Suprapubic skin (tissue), 4 donors: ENCODE results near the gene OTUB1. TPM values are rescaled to one million over a fixed set of nuclear protein-coding genes. Genes with fewer than 3 reads are reported as not detected.
A peak's percentile ranks its signal among the peaks of the same experiment; 100 is the strongest.

Experiments
- DNase-seq, 2 donors: peaks; one replicate each; pipeline ENCODE4 v3.0.0-alpha.2; 2019; ENCODE audit warnings: low spot score in 2 of 2
- H3K27ac ChIP-seq: fragments of 200-600 bp; sonication (generic); one replicate; pipeline ENCODE4 v1.5.1; 2019
- H3K27me3 ChIP-seq: fragments of 200-600 bp; sonication (generic); one replicate; pipeline ENCODE4 v1.5.1; 2019
- H3K36me3 ChIP-seq: fragments of 200-600 bp; sonication (generic); one replicate; pipeline ENCODE4 v1.5.1; 2019
- H3K4me1 ChIP-seq: fragments of 200-600 bp; sonication (generic); one replicate; pipeline ENCODE4 v1.5.1; 2019
- H3K4me3 ChIP-seq: fragments of 200-600 bp; sonication (generic); one replicate; pipeline ENCODE4 v1.5.1; 2019; ENCODE audit warnings: mild to moderate bottlenecking
- H3K9me3 ChIP-seq: fragments of 200-600 bp; sonication (generic); one replicate; pipeline ENCODE4 v1.5.1; 2019
- CTCF ChIP-seq, 2 donors: fragments of 200-600 bp in 1 of 2; fragments of 450-650 bp in 1 of 2; sonication (generic) in 1 of 2; IDR thresholded peaks; one replicate each; pipeline ENCODE4 v1.5.1; 2016 to 2019; ENCODE audit warnings: antibody characterized with exemption in 2 of 2, mild to moderate bottlenecking in 1 of 2, moderate library complexity in 1 of 2
- EP300 ChIP-seq: sonication (generic); formaldehyde crosslinking; IDR thresholded peaks from one replicate; pipeline ENCODE4 v1.6.1; 2017; ENCODE audit warnings: antibody characterized with exemption
- POLR2A ChIP-seq, 2 donors: fragments of 450-650 bp; IDR thresholded peaks; one replicate each; pipeline ENCODE4 v1.6.1; 2017; ENCODE audit warnings: antibody characterized with exemption in 2 of 2, mild to moderate bottlenecking in 2 of 2, moderate library complexity in 2 of 2
- POLR2AphosphoS5 ChIP-seq, 3 donors: sonication (generic); formaldehyde crosslinking; IDR thresholded peaks; one replicate each; pipeline ENCODE4 v1.6.1; 2017; ENCODE audit warnings: antibody characterized with exemption in 3 of 3
- WGBS: methylation state at CpG from one replicate; pipeline ENCODE4 v1.1.5; 2018; 5-methylcytosine and 5-hydroxymethylcytosine counted together
- total RNA-seq, 4 donors: library from RNA; depleted of rRNA; stranded (reverse); fragments of >200 nt; gene quantifications; one replicate each; pipeline ENCODE4 v1.1.0, GENCODE V29; 2016

OTUB1 gene
- total RNA-seq, 4 donors from 2014 or later, result 78.4 to 117 (median 93.5) TPM

GRCh38 chr11:64007160-64007628 is 21.0 kb downstream of the OTUB1 start:
- WGBS, result 5% methylated on average over 26 of the region's 27 CpGs
- Histone ChIP-seq H3K4me1 (peaks cover 17% of the 10 kb centered on the region), H3K9me3 (no peaks in the 10 kb centered on the region), H3K36me3 (no peaks in the 10 kb centered on the region), H3K27ac (no peak overlapping the region), H3K4me3 (peak overlapping the region; percentile 30), H3K27me3 (no peaks in the 10 kb centered on the region)
- no peak for TF ChIP-seq CTCF (IDR thresholded peaks at IDR 0.05)
- TF ChIP-seq EP300, result no peak
- TF ChIP-seq POLR2A (IDR thresholded peaks at IDR 0.05), result no peak
- no peak for DNase-seq

GRCh38 chr11:64007629-64008282 is 21.5 kb downstream of the OTUB1 start:
- H3K9me3 ChIP-seq, result no peaks in the 10 kb centered on the region
- no peak overlapping the region for H3K27ac ChIP-seq
- TF ChIP-seq CTCF (IDR thresholded peaks at IDR 0.05) (peak in 1 of 2 donors; percentile 20), POLR2A (IDR thresholded peaks at IDR 0.05) (no peak)
- H3K27me3 ChIP-seq, result no peaks in the 10 kb centered on the region
- peaks cover 15% of the 10 kb centered on the region for H3K4me1 ChIP-seq
- H3K4me3 ChIP-seq, result peak overlapping the region; percentile 30
- 9% methylated on average over 40 of the region's 40 CpGs for WGBS
- H3K36me3 ChIP-seq, result no peaks in the 10 kb centered on the region
- peak in 1 of 2 donors; percentile 88 for DNase-seq

- no peak for DNase-seq
- Histone ChIP-seq H3K27ac (no peak overlapping the region), H3K4me3 (peak overlapping the region; percentile 30), H3K4me1 (peaks cover 15% of the 10 kb centered on the region), H3K9me3 (no peaks in the 10 kb centered on the region), H3K27me3 (no peaks in the 10 kb centered on the region), H3K36me3 (no peaks in the 10 kb centered on the region)
- WGBS, result 93% methylated on average over 23 of the region's 26 CpGs
- TF ChIP-seq POLR2A (IDR thresholded peaks at IDR 0.05), result no peak
- no peak for TF ChIP-seq CTCF (IDR thresholded peaks at IDR 0.05)
- TF ChIP-seq POLR2AphosphoS5 (IDR thresholded peaks at IDR 0.05), result no peak
- TF ChIP-seq EP300, result no peak
Measured at GRCh38 chr11:64008283-64008913, 22.2 kb downstream of the OTUB1 start.

- H3K9me3 ChIP-seq, result no peaks in the 10 kb centered on the region
- 91% methylated on average over 17 of the region's 18 CpGs for WGBS
Measured at GRCh38 chr11:64008914-64009633, 22.8 kb downstream of the OTUB1 start.

More at GRCh38 chr11:64008914-64009633, 22.8 kb downstream of the OTUB1 start:
- no peak overlapping the region for H3K27ac ChIP-seq
- no peaks in the 10 kb centered on the region for H3K27me3 ChIP-seq
- no peaks in the 10 kb centered on the region for H3K36me3 ChIP-seq
- TF ChIP-seq EP300, result no peak
- TF ChIP-seq POLR2A (IDR thresholded peaks at IDR 0.05), result no peak
- no peak for TF ChIP-seq CTCF (IDR thresholded peaks at IDR 0.05)
- no peak for TF ChIP-seq POLR2AphosphoS5 (IDR thresholded peaks at IDR 0.05)
- peaks cover 15% of the 10 kb centered on the region for H3K4me1 ChIP-seq
- no peak for DNase-seq
- no peak overlapping the region for H3K4me3 ChIP-seq
